IPS-15b (cell line): Measurements from ENCODE around the gene PML.
"Not testable (repeated sequence)": the region's sequence is repeated elsewhere in the genome, so short reads cannot be mapped to it uniquely, and the experiment has no call there.

Experiments
- H3K27me3 ChIP-seq: one replicate; pipeline ENCODE4 v1.6.1; 2013; ENCODE audit warnings: low read length; ENCODE audit not compliant: control insufficient read depth, insufficient read depth
- H3K36me3 ChIP-seq: one replicate; pipeline ENCODE4 v1.6.1; 2013; ENCODE audit warnings: low read length; ENCODE audit not compliant: control insufficient read depth, insufficient read depth
- H3K4me1 ChIP-seq: one replicate; pipeline ENCODE4 v1.6.1; 2013; ENCODE audit warnings: mild to moderate bottlenecking, low read length; ENCODE audit not compliant: control insufficient read depth, insufficient read depth
- H3K4me3 ChIP-seq: one replicate; pipeline ENCODE4 v1.5.1; 2013; ENCODE audit warnings: low read depth, low read length
- H3K9ac ChIP-seq: one replicate; pipeline ENCODE4 v1.6.1; 2013; ENCODE audit warnings: low read depth, mild to moderate bottlenecking, low read length
- H3K9me3 ChIP-seq: one replicate; pipeline ENCODE4 v1.6.1; 2013; ENCODE audit warnings: mild to moderate bottlenecking, low read length; ENCODE audit not compliant: control insufficient read depth, insufficient read depth

Gene PML

GRCh38 chr15:74050556-74051234, 56.2 kb downstream of the PML start:
- no peaks in the 10 kb centered on the region for H3K9me3 ChIP-seq
- no peaks in the 10 kb centered on the region for H3K36me3 ChIP-seq
- H3K4me3 ChIP-seq: no peak overlapping the region
- H3K4me1 ChIP-seq: peaks cover 4% of the 10 kb centered on the region
- H3K9ac ChIP-seq: no peak overlapping the region
- peaks cover 10% of the 10 kb centered on the region for H3K27me3 ChIP-seq

GRCh38 chr15:74052271-74053260, 58.0 kb downstream of the PML start:
- not testable (repeated sequence) for H3K9me3 ChIP-seq, H3K9ac ChIP-seq, H3K4me1 ChIP-seq, H3K4me3 ChIP-seq, H3K36me3 ChIP-seq, H3K27me3 ChIP-seq

- Histone ChIP-seq H3K36me3 (no peaks in the 10 kb centered on the region), H3K4me3 (no peak overlapping the region), H3K4me1 (no peaks in the 10 kb centered on the region), H3K27me3 (peaks cover 10% of the 10 kb centered on the region), H3K9ac (no peak overlapping the region), H3K9me3 (no peaks in the 10 kb centered on the region)
These were observed 59.0 kb downstream of the PML start for GRCh38 chr15:74053517-74053916.

- Histone ChIP-seq H3K4me3 (no peak overlapping the region), H3K9me3 (no peaks in the 10 kb centered on the region), H3K27me3 (peaks cover 10% of the 10 kb centered on the region), H3K36me3 (no peaks in the 10 kb centered on the region), H3K4me1 (no peaks in the 10 kb centered on the region), H3K9ac (no peak overlapping the region)
These were observed 59.5 kb downstream of the PML start for GRCh38 chr15:74053941-74054529.

GRCh38 chr15:74055804-74056203, 61.3 kb downstream of the PML start:
- Histone ChIP-seq H3K4me1 (no peaks in the 10 kb centered on the region), H3K27me3 (peaks cover 10% of the 10 kb centered on the region), H3K4me3 (no peak overlapping the region), H3K9me3 (no peaks in the 10 kb centered on the region), H3K9ac (no peak overlapping the region), H3K36me3 (no peaks in the 10 kb centered on the region)

GRCh38 chr15:74056330-74056729, 61.8 kb downstream of the PML start:
- H3K36me3 ChIP-seq, H3K27me3 ChIP-seq, H3K9ac ChIP-seq, H3K4me1 ChIP-seq, H3K4me3 ChIP-seq, H3K9me3 ChIP-seq: not testable (repeated sequence)

- H3K36me3 ChIP-seq, H3K4me1 ChIP-seq, H3K4me3 ChIP-seq, H3K9ac ChIP-seq, H3K9me3 ChIP-seq, H3K27me3 ChIP-seq: not testable (repeated sequence)
These were observed 64.7 kb downstream of the PML start for GRCh38 chr15:74059050-74059833.

- Histone ChIP-seq H3K4me3 (no peak overlapping the region), H3K9ac (no peak overlapping the region), H3K27me3 (peaks cover under 1% of the 10 kb centered on the region), H3K9me3 (no peaks in the 10 kb centered on the region), H3K4me1 (no peaks in the 10 kb centered on the region), H3K36me3 (no peaks in the 10 kb centered on the region)
These were observed 65.7 kb downstream of the PML start for GRCh38 chr15:74060251-74060650.

GRCh38 chr15:74062236-74062635, 67.7 kb downstream of the PML start:
- no peaks in the 10 kb centered on the region for H3K27me3 ChIP-seq
- H3K4me1 ChIP-seq: no peaks in the 10 kb centered on the region
- H3K9ac ChIP-seq: no peak overlapping the region
- H3K9me3 ChIP-seq: no peaks in the 10 kb centered on the region
- H3K36me3 ChIP-seq: no peaks in the 10 kb centered on the region
- H3K4me3 ChIP-seq: no peak overlapping the region

GRCh38 chr15:74062671-74063070, 68.2 kb downstream of the PML start:
- Histone ChIP-seq H3K36me3 (no peaks in the 10 kb centered on the region), H3K4me3 (no peak overlapping the region)

GRCh38 chr15:74063425-74064146, 69.1 kb downstream of the PML start:
- not testable (repeated sequence) for H3K4me1 ChIP-seq, H3K9me3 ChIP-seq, H3K36me3 ChIP-seq, H3K27me3 ChIP-seq, H3K9ac ChIP-seq, H3K4me3 ChIP-seq

More at GRCh38 chr15:74062671-74063070, 68.2 kb downstream of the PML start:
- no peaks in the 10 kb centered on the region for H3K4me1 ChIP-seq
- no peak overlapping the region for H3K9ac ChIP-seq
- H3K27me3 ChIP-seq: no peaks in the 10 kb centered on the region
- H3K9me3 ChIP-seq: no peaks in the 10 kb centered on the region
